HG03175 (cell line): ENCODE data around the gene KIF3A.

ENCODE experiments used
- ATAC-seq: cut with Tn5 transposase; IDR thresholded peaks from one replicate; pipeline ENCODE4 v1.9.1; 2021; ENCODE audit warnings: mild to moderate bottlenecking, moderate library complexity; ENCODE audit not compliant: unreplicated experiment

The KIF3A gene

DNA sequence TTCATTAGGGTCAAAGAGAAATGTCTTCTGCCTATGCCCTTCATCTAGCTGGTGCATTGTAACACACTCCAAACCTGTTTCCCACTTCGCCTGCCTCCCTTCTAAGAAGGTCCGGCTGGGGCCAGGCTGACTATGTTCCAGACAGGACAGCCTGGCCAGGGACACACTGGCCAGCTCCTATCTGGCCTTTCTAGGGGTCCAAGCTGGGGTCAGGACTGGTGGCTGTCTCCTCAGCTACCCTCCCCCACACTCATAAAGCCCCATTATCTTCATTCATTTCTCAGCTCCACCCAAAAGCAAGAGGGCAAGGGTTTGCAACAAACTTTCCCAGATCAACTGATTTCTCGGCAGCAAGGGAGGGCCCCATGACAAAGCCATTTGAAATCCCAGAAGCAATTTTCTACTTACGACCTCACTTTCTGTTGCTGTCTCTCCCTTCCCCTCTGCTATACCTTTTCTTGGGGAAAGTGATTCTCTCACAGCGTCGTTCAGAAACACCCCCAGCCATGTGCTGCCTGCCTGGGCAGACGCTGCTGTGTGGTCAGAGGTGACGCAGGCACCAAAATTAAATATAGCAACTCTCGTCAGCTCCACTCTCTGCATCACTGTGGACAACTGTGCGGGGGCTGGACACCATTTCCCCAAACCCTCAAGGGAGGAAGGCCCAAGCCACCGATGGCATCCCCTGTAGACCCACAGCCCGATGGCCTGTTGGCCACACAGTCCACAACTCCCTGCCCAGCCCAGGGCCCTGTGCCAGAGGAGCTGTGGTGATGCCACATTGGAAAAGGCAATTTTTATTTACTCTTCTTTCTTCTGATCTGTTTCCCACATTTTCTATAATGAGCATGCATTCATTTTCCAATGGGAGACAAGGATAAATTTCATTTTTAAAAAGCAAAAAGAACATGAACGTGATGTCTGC is 73.3 kb downstream of the KIF3A start:
- peak; percentile 60 for ATAC-seq

DNA sequence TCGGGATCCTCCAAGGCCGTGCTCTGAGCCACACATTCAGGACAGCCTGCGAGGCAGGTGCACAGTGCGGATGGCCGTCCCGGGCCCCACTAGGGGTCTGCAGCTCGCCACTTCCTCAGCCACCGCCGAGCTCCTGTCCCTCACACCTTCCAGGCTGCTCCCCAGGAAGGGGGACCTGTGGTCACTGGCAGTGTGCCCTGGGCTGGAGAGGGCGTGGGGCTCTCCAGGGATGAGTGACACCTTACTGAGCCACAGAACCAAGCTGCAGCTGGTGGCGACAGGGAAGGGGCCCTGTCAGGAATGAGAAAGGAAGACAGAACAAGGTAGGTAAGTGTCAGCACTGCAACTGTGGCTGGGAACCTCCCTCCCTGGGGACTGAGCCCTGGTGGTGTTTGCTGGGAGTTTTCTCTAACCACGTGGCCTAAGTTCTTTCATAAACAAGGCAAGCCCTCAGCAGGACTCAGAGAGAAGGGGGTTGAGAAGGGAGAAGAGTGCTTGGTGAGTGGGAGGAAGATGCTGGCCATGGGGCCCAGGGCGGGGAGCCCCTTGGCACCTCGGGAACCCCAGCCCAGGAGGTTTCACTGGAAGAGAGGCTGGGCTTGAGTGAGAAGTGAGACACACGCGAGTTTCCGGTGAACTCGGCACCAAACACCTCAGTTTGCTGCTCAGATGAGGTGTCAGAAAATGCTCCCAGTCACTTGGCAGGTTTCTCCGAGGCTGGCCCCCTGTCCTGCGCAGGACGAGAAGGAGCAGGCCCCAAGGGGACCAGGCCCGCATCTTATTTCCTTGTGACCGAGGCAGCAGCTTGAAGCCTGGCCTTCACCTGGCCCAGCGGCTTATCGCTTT is 74.2 kb downstream of the KIF3A start:
- peak; percentile 66 for ATAC-seq

DNA sequence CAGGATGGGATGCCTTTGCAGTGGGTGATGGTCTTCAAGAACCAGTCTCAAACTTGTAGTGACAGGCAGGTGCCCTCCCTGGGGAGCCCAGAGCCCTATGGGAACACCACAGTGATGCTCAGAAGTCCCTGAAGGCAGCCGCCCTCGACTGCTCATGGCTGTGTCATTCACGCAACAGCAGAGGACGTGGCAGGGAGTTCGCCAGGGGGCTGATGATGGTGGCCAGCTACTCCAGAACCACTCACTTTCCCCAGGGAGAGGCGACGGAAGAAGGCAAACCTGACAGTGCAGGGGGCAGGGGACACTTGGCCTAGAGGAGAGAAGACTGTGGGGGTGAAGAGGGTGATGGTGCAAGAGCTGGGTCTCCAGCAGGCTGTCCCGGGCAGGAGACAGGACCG is 75.3 kb downstream of the KIF3A start:
- no peak for ATAC-seq

DNA sequence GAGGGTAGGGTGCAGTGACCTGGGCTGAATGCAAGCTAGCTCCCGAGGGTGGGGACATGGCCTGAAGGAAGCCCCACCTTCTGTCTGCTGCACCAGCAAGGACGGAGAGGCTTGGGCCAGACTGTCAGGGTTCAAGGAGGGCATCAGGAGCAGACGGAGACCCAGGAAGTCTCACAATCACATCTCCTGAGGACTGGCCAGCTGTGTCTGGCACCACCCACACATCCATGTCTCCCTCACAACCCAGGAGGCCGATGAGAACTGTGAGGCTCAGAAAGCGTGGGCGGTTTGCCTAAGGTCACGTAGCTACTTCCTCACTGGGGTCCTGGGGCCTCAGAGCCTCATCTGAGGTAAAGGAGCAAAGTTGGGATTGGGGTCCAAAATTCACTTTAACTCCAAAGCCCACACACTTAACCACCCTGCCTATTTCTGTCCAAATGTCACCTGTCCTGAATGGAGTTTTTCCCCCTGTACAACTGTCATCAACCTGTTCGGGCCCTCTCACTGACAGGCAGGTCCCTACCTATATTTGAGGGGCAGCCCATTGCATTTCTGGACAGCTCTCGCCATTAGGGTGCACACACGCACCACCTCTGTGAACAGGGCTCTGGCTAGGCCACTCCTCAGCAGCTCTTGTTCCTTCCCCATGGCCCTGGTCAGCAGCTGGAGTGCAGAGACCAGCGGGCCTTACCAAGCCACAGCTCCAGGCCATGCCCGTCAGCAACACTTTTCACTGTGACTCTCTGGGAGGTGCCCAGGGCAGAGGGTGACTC is 75.9 kb downstream of the KIF3A start:
- no peak for ATAC-seq

DNA sequence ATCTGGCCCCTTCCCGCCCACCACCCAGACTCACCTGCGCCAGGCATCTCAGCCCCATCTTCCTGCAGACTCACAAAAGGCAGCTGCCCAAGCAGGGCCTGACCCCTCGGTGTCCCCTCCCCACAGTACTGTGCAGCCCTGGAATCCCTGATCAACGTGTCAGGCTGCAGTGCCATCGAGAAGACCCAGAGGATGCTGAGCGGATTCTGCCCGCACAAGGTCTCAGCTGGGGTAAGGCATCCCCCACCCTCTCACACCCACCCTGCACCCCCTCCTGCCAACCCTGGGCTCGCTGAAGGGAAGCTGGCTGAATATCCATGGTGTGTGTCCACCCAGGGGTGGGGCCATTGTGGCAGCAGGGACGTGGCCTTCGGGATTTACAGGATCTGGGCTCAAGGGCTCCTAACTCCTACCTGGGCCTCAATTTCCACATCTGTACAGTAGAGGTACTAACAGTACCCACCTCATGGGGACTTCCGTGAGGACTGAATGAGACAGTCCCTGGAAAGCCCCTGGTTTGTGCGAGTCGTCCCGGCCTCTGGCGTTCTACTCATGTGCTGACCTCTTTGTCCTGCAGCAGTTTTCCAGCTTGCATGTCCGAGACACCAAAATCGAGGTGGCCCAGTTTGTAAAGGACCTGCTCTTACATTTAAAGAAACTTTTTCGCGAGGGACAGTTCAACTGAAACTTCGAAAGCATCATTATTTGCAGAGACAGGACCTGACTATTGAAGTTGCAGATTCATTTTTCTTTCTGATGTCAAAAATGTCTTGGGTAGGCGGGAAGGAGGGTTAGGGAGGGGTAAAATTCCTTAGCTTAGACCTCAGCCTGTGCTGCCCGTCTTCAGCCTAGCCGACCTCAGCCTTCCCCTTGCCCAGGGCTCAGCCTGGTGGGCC is 77.5 kb downstream of the KIF3A start:
- no peak for ATAC-seq

DNA sequence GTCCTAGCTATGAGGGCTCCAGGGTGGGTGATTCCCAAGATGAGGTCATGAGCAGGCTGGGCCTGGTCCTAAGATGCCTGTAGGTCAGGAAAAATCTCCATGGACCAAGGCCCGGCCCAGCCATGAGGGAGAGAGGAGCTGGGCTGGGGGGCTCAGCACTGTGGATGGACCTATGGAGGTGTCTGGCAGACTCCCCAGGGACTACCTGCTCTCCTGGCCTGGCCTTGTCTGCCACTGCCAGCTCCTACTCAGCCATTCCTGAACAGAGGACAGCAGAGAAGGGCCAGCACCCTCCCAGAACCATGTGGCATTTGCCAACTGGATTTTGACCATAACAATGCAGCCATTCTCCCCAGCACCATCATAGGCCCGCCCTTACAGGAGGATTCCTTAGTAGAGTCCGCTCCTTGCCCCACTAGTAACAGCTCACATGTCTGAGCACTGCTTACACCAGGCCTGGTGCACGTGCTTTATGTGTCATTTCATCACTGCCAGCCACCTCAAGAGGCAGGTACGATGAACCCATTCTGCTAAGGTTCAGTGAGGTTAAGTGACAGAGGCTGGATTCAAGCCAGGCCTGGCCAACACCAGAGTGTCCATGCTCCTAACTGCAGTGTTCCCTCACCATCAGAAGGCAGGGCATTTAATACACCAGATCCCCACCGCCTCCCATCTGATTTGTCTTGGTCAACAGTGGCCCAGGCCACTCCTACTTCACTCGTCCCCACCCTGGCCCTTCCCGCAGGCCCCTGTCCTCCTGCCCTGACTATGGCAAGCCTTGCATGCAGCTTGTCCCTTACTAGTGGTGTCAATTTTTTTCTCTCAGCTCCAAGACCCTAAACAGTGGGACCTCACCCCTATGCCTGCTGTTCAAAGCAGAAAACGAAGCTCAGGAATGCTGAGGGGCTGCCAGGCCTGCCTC is 78.7 kb downstream of the KIF3A start:
- ATAC-seq: no peak

DNA sequence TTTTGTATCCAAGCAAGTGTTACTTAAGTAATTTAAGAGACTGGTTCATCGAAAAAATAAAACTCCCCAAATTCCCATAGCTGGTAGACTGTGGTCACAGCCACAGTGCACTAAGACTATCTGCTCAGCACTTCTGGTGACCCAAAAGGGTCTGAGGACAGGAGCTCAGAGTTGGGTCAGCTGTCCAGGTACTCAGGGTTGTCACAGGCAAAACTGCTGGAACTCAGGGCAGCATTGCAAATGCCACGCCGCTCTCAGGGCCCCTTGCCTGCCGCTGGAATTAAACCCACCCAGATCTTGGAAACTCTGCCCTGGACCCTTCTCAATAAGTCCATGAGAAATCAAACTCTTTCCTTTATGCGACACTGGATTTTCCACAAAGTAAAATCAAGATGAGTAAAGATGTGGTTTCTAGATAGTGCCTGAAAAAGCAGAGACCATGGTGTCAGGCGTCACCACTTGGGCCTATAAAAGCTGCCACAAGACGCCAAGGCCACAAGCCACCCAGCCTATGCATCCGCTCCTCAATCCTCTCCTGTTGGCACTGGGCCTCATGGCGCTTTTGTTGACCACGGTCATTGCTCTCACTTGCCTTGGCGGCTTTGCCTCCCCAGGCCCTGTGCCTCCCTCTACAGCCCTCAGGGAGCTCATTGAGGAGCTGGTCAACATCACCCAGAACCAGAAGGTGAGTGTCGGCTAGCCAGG is 79.5 kb downstream of the KIF3A start, which contains the start of gene IL13:
TSS of gene IL13 (plus strand) at position 498 of the 705 bp plus-strand sequence. CDS start at position 512, 14 bp downstream.
- no peak for ATAC-seq

DNA sequence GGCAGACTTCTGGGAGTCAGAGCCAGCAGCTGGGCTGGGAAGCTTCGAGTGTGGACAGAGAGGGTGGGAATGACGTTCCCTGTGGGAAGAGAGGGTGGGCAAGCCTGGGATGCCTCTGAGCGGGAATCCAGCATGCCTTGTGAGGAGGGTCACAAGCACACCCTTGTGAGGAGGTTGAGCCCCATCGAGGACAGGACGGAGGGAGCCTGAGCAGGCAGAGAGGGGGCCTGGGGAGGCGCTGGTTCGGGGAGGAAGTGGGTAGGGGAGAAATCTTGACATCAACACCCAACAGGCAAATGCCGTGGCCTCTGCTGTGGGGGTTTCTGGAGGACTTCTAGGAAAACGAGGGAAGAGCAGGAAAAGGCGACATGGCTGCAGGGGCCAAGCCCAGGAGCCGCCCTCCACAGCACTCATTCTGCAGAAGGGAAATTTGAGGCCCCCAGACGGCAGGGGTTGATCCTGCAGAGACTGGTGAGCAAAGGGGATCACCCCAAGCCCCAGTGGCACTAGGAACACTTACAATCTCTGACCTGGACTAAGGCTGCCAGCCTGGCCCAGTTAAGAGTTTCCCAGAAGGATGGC is 80.5 kb downstream of the KIF3A start:
- ATAC-seq: no peak

DNA sequence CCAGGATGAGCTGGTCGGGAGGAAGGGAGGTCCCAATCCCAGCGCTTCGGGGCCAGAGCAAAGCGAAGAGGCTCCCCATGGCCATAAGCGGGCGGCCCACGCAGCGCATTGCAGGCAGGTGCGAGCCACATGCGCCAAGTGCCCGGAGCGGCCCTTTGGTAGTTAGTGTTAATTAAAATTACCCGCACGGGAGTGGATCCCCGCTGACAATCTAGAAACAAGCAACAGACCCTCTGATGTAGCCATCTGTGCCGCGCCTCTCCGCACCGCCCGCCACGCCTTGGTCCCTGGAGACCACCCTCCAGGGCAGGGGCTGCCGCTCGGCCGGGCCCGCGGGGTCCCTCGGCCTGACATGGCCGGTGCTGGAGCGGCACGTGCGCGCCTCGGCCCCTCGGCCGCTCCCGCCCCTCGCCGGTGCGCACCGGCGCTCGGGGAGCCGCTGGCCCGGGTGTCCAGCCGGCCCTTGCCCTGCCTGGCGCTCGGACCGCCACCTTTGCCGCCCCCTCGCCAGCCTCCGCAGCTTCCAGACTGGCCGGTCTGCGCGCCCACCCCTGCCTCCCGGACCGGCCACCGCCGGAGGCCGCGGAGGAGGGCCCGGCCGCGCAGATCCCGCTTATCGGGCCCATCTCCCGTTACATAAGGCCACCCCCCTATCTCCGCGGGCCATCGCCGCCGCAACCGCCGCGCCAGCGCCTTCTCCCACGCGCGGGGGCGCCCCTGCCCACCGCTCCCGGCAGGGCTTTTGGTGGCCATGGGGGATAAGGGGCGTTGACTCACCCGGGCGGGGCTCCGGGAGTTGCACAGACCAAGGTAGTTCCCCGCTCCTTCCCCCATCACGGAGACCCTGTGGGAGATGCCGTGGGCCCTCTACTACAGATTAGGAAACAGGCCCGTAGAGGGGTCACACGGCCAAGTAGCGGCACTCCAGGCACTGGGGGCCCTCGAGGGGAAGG is 81.2 kb downstream of the KIF3A start:
- no peak for ATAC-seq

DNA sequence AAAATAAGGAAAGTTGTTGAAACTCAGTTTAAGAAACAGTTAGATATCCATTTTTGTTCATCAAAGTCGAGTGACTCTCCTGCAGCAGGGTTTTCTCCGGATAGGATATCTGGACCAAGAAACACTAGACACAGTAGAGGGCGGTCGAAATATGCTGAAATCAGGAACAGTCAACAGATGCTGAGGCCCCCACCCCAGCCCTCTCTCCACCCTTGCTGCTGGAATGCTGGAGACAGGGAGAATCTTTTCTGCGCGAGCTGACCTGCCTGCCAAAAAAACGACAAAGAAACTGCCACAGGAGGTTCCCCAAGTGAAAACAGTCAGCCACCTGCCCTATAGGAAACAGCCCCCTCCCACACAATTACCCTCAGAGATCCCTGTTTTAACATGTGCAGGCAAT is 83.6 kb downstream of the KIF3A start:
- ATAC-seq: no peak

DNA sequence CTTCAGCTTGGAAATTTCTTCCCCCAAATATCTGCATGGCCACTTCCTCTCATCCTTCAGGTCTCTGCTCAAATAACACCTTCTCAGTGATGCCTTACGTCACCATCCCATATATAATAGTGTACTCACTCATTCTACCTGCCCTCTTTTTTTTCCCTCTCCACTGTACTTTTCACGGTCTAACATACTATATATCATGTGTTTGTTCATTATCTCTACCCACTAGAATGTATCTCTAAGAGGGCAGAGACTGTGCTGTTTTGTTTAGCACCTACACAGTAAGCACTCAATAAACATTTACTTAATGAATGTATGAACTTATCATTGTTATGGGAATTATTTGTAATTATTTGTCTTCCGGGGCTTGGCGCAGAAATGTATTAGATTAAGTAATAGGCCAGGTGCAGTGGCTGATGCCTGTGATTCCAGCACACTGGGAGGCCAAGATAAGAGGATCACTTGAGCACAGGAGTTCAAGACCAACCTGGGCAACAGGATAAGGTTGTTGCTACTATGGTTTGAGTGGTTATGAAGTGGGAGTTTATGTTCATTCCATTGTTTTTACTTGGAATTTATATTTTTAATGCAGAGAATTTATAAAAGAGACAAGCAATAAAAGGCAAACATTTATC is 85.4 kb downstream of the KIF3A start:
- no peak for ATAC-seq

DNA sequence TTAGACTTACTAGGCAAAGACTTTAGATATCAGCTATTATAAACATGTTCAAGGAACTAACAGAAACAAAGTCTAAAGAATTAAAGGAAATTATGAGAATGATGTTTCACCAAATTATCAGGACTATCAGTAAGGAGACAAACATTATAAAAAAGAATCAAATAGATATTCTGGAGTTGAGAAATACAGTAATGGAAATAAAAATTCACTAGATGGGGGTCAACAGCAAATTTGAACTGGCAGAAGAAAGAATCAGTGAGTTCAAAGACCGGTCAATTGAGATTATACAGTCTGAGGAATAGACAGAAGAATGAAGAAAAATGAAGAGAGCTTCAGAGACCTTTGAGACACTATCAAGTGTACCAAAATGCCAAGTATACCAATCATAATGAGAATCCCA is 89.0 kb downstream of the KIF3A start:
- ATAC-seq: no peak

DNA sequence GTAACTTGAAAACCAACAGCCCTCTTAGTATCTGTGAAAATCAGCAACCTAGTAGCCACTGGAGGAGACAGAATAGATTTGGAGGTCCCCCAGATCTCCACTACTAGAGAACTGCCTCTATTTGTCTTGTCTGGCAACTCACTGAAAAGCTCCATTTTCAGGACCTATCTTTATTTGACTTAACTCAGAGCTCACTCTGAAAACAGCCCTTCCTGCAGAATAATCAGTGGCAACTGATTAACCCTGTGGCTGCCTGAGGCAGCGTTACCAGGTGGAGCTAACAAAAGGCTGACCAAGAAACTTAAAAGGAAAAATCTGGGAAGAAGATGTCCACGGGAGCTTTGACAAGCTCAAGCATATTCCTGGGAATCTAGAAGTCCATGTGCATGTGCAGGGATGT is 89.9 kb downstream of the KIF3A start:
- ATAC-seq: no peak

DNA sequence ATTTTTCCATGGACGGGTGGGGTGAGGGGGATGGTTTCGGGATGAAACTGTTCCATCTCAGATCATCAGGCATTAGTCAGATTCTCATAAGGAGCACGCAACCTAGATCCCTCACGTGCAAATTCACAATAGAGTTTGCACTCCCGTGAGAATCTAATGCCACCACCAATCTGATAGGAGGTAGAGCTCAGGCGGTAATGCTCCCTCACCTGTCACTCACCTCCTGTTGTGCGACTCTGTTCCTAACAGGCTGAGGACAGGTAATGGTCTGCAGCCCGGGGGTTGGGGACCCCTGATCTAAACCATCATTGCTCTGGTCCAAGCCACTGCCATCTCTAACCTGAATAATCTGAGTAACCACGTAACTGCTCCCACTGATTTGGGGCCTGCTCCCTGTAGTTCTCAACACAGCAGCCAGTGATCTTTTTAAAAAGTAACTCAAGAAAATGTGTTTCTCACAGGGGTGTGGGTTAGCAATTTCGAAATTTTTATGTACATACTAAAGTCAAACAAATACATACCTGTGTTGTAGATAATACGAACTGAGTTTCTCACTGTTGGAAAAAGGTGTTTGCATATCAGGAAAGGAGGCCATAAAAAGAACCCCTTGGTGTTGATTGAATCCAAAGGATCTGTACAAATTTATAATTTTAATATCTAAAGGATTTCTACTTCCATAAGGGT is 90.6 kb downstream of the KIF3A start:
- no peak for ATAC-seq

DNA sequence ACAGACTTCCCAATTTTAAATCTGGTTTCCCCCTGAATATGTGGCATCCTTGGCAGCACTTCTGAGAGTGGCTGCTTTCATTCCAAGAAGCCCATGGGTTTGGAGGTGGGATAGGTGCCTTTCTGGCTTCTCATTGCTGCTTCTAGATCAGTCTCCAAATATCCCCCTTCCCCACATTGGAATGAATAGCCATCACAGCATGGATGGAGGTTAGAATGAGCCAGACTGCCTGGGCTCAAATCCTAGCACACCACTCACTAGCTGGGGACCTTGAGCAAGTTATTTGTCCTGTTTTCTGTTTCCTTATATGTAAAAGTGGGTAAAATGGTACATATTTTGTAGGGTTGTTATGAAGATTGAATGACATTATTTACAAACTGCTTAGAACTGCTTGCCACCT is 93.2 kb downstream of the KIF3A start:
- no peak for ATAC-seq
